KMS-11 (cell line): Measurements from ENCODE around the gene ZNF620.

Experiments used
- H2AFZ ChIP-seq: fragments of 200-600 bp; sonication (generic); 2 replicates; pipeline ENCODE4 v1.6.1; 2016; ENCODE audit warnings: antibody characterized with exemption, mixed run types, low read depth
- H3K27ac ChIP-seq: fragments of 200-600 bp; sonication (generic); 2 replicates; pipeline ENCODE4 v1.6.1; 2016; ENCODE audit warnings: mild to moderate bottlenecking, mixed run types
- H3K27me3 ChIP-seq: fragments of 200-600 bp; sonication (generic); 2 replicates; pipeline ENCODE4 v1.6.1; 2017; ENCODE audit warnings: mild to moderate bottlenecking, low read depth, mixed run types, moderate library complexity; ENCODE audit not compliant: insufficient read depth
- H3K36me3 ChIP-seq: fragments of 200-600 bp; sonication (generic); 2 replicates; pipeline ENCODE4 v1.6.1; 2017; ENCODE audit warnings: mild to moderate bottlenecking, mixed run types; ENCODE audit not compliant: insufficient read depth
- H3K4me1 ChIP-seq: fragments of 200-600 bp; sonication (generic); 2 replicates; pipeline ENCODE4 v1.6.1; 2016; ENCODE audit warnings: mild to moderate bottlenecking, low read depth, mixed run types; ENCODE audit not compliant: poor library complexity, severe bottlenecking
- H3K4me2 ChIP-seq: fragments of 200-600 bp; sonication (generic); 2 replicates; pipeline ENCODE4 v1.7.0; 2016; ENCODE audit warnings: mild to moderate bottlenecking, mixed run types
- H3K4me3 ChIP-seq: fragments of 200-600 bp; sonication (generic); IDR thresholded peaks from 2 replicates; pipeline ENCODE4 v1.6.1; 2017; ENCODE audit warnings: low read depth, low read length, mixed read lengths; ENCODE audit not compliant: insufficient read depth
- H3K79me2 ChIP-seq: fragments of 200-600 bp; sonication (generic); 2 replicates; pipeline ENCODE4 v1.6.1; 2016; ENCODE audit warnings: low read depth, mixed run types; ENCODE audit not compliant: insufficient read depth
- H3K9ac ChIP-seq: fragments of 200-600 bp; sonication (generic); 2 replicates; pipeline ENCODE4 v1.6.1; 2016; ENCODE audit warnings: mild to moderate bottlenecking, mixed run types
- H4K20me1 ChIP-seq: fragments of 200-600 bp; sonication (generic); 2 replicates; pipeline ENCODE4 v1.6.1; 2016; ENCODE audit warnings: mild to moderate bottlenecking, mixed run types; ENCODE audit not compliant: insufficient read depth
- TF ChIP-seq, protein P1 (sequence below): fragments of 200-600 bp; sonication (generic); conservative IDR thresholded peaks from 2 replicates; pipeline ENCODE4 v1.6.1; 2017; ENCODE audit warnings: low read depth, mild to moderate bottlenecking, antibody characterized with exemption, low read length, moderate library complexity, mixed read lengths

ZNF620 gene

DNA sequence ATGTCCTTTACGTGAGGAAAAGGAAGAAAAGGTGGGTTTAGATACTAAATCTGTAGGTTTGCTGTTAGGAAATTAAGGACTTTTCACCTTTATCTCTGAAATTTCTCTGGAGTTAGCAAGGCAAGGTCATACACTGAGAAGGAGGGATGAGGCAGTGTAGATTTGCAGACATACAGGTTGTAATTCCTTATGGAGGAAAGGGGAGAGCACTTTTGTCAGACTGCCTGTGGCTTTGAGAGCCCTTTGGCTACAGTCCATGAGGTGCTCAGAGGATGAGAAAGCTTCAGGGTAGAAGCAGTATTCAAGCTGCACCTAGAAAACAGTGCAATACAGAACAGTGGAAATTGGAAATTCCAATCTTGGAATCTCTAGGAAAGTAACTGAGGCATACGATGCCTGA, 40.4 kb upstream of the ZNF620 start:
- H3K4me3 ChIP-seq = no peak overlapping the region
- no peaks in the 10 kb centered on the region for H4K20me1 ChIP-seq
- no peak overlapping the region for H2AFZ ChIP-seq
- H3K4me2 ChIP-seq = no peak overlapping the region
- no peaks in the 10 kb centered on the region for H3K27me3 ChIP-seq
- H3K27ac ChIP-seq = no peak overlapping the region
- TF ChIP-seq, protein P1, sequence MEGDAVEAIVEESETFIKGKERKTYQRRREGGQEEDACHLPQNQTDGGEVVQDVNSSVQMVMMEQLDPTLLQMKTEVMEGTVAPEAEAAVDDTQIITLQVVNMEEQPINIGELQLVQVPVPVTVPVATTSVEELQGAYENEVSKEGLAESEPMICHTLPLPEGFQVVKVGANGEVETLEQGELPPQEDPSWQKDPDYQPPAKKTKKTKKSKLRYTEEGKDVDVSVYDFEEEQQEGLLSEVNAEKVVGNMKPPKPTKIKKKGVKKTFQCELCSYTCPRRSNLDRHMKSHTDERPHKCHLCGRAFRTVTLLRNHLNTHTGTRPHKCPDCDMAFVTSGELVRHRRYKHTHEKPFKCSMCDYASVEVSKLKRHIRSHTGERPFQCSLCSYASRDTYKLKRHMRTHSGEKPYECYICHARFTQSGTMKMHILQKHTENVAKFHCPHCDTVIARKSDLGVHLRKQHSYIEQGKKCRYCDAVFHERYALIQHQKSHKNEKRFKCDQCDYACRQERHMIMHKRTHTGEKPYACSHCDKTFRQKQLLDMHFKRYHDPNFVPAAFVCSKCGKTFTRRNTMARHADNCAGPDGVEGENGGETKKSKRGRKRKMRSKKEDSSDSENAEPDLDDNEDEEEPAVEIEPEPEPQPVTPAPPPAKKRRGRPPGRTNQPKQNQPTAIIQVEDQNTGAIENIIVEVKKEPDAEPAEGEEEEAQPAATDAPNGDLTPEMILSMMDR = no peak
- no peak overlapping the region for H3K9ac ChIP-seq
- no peaks in the 10 kb centered on the region; the same call in 1 of the 2 replicates for H3K36me3 ChIP-seq
- H3K4me1 ChIP-seq = no peaks in the 10 kb centered on the region
- H3K79me2 ChIP-seq = 0 out of 2 replicates have a peak, but pooled peaks cover 6% of the 10 kb centered on the region

DNA sequence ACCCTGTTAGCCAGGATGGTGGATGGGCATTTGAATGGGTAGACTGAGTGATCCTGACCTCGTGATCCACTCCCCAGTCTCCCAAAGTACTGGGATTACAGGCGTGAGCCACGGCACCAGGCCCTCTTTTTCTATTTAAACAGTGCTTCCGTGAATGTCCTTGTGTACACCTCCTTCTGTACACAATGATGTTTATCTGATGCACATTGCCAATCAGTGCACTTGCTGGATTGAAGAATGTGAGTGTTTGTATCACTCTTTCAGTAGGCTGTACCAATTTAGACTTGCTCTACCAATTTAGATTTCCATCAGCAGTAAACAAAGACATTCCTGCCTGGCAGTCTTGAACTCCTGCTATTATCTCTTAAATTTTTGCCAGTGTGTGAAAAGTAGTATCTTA, 37.8 kb upstream of the ZNF620 start:
- H3K27me3 ChIP-seq = no peaks in the 10 kb centered on the region
- H3K4me1 ChIP-seq = no peaks in the 10 kb centered on the region
- TF ChIP-seq, protein P1 = no peak
- H3K36me3 ChIP-seq = no peaks in the 10 kb centered on the region
- H3K79me2 ChIP-seq = no peaks in the 10 kb centered on the region
- no peaks in the 10 kb centered on the region for H4K20me1 ChIP-seq
- no peak overlapping the region for H3K4me2 ChIP-seq
- H2AFZ ChIP-seq = no peak overlapping the region
- H3K27ac ChIP-seq = no peak overlapping the region
- H3K9ac ChIP-seq = no peak overlapping the region
- H3K4me3 ChIP-seq = no peak overlapping the region

DNA sequence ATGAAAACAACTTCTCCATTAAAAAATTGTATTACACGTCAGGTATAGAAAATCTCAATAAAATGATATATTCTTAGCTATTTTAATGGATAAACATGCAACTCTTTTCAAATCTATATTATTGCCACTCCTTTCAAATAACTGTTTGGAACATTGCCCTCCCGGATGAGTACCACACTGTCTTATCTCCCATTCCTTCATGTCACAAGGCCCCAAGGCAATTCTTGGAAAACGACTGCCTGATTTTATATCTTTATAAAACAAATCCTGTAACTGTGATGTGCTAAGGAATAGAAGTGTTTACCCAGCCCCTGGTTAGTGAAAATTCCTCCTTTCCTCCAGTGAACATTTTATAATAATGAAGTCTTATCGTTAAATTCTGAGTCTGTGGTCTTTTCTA, 35.1 kb upstream of the ZNF620 start:
- Histone ChIP-seq H3K79me2 (no peaks in the 10 kb centered on the region), H3K4me2 (no peak overlapping the region), H3K4me1 (no peaks in the 10 kb centered on the region), H3K4me3 (no peak overlapping the region), H4K20me1 (no peaks in the 10 kb centered on the region), H3K9ac (no peak overlapping the region), H3K27ac (no peak overlapping the region), H2AFZ (no peak overlapping the region), H3K27me3 (no peaks in the 10 kb centered on the region), H3K36me3 (no peaks in the 10 kb centered on the region)
- TF ChIP-seq, protein P1 = no peak

DNA sequence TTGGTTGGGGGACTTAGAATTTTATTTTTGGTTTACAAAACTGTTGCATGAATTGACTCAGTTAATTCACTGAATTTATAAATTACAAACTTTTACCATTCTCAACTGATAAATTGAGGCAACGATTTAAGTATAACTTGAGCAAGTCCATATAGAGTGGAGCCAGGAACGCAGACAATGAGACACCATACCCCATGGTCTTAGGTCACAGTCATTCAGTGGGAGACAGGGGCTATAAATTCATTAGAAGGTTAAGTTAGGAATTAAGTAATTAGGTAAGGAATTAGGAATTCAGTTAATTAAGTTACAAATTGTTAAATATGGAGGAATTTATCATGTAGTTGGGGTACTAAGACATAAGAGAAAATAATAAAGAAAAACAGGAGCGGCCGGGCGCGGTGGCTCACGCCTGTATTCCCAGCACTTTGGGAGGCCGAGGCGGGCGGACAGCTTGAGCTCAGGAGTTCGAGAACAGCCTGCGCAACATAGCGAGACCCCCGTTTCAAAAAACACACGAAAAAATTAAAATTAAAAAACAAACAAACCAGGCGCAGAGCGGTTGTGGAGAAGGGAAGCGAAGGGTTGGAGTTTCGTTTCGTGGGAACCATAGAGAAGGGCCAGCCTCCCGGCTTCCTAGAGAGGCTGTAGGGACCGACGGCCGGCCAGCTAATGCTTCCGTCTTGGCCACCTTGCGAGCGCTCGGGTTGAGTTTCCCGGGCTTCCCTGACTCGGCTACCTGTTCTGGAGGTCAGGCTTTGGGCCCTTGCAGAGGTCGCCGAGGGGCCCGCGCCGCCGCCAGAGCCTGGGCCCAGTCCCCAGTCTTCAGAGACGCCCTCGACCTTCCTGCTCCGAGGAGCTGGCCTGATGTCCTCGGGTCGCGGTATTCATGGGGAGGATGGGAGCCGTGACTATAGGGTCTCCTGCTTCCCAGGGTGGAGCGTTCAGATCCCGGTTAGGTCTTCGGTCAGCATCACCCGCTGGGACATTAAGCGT, 29.1 kb upstream of the ZNF620 start, which contains the start of gene ZNF619:
ZNF619 (plus strand) TSS at position 645 of the 993 bp plus-strand sequence. CDS start 858 bp downstream, outside the sequence.
- no peaks in the 10 kb centered on the region for H3K36me3 ChIP-seq
- H3K4me2 ChIP-seq = peak within 1 kb of the TSS; percentile 68
- H3K4me3 ChIP-seq = peak within 1 kb of the TSS; percentile 52
- H2AFZ ChIP-seq = peak within 1 kb of the TSS; percentile 96
- TF ChIP-seq, protein P1 = no peak
- peak within 1 kb of the TSS; percentile 73 for H3K9ac ChIP-seq
- H3K4me1 ChIP-seq = peaks cover 4% of the 10 kb centered on the region
- no peaks in the 10 kb centered on the region for H4K20me1 ChIP-seq
- H3K27me3 ChIP-seq = no peaks in the 10 kb centered on the region
- H3K79me2 ChIP-seq = no peaks in the 10 kb centered on the region
- H3K27ac ChIP-seq = 0 out of 2 replicates have a peak within 1 kb of the TSS, but pooled peaks have one; percentile 28
